GM08714 (cell line): ENCODE measurements around the gene CENPO.

Source experiments
- H3K4me3 ChIP-seq: fragments of 200-500 bp; sonication (Bioruptor generic); 2 replicates; pipeline ENCODE4 v1.5.1; 2014; ENCODE audit warnings: mild to moderate bottlenecking, low read length, inconsistent platforms
- ZNF274 ChIP-seq: IDR thresholded peaks from 2 replicates; pipeline ENCODE4 v1.6.1; 2012; ENCODE audit warnings: mild to moderate bottlenecking, low read depth, low read length

The CENPO gene

DNA sequence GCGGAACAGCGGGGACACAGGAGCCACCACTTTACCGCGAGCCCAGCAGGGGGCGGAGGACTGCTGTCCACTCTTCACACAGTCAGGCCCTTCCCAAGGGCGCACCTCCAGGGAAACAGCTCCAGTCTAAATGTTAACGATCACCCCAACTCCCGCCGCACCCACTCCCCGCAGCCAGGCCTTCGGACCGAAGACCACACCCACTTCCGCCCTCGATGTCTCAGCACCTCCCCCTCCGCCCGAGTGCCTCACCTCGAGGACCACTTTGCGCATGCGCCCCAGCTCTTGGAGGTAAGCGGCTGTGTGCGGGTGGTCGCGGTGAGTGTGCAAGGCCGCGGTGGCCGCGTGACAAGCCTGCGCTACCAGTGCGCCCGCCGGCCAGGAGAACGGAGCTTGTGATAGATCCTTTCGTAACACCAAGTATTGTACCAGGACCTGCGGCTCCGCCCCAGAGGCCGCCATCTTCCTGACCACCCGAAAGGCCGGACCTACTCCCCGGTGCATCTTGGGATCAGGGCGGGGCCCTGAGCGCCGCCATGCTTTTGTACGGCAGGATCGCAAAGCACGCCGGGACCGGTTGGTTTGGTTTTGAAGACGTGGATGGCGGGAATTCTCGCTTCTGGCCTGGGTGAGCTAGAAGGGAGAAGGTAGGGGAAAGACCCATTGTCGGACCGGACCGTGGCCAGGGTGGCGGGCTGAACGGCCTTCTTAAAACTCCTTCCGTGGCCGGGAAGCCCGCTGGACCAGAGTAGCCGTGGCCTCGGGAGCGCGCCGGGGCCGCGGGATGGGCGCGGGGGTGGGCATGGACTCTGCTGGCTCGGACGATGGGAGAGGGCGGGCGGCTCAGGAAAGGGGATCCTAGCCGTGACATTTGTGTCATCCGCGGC lies at the start of gene CENPO, which contains the start of gene PTRHD1:
CENPO (plus strand) TSS at position 552 of the 887 bp plus-strand sequence. CDS start 495 bp downstream, outside the sequence.
PTRHD1 (minus strand) TSS at position 518 of the 887 bp plus-strand sequence; CDS start at position 504, 14 bp downstream.
- peak within 1 kb of the TSS; percentile 90 for H3K4me3 ChIP-seq
- TF ChIP-seq ZNF274: no peak

GRCh38 chr2:24743924-24744323 lies 49.3 kb upstream of the CENPO start:
- no peak for TF ChIP-seq ZNF274
- no peak overlapping the region for H3K4me3 ChIP-seq

DNA sequence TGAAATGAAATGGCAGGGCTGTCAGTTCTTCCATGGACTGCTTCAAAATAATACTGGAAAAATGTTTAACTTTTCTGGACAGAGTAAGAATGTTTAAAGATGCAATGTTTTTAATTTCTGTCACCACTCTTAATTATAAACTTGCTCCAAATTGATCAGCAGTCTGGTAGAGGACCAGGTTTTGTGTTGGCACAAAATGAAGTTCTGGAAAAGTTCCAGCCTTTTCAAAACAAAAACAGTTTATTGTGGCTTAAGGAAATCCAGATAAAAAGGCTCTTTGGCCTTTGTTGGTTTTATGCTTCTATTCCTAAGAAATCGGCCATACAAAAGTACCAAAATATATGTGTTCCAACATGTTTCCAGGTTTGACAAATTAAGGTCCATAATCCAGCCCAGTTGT lies 48.9 kb upstream of the CENPO start:
- TF ChIP-seq ZNF274: no peak
- H3K4me3 ChIP-seq: no peak overlapping the region

- no peak overlapping the region for H3K4me3 ChIP-seq
- TF ChIP-seq ZNF274: no peak
Measured at GRCh38 chr2:24745825-24746224, 47.4 kb upstream of the CENPO start.

DNA sequence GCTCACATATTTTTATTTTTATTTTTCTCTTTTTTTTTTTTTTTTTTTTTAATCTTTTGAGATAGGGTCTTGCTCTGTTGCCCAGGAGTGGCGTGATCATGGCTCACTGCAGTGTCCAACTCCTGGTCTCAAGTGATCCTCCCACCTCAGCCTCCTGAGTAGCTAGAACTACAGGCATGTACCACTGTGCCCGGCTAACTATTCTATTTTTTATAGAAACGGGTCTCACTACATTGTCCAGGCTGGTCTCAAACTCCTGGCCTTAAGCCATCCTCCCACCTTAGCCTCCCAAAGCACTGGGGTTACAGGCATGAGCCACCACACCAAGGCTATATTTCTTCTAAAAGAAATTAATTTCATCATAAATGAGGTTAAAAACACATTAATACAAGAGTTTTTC lies 45.9 kb upstream of the CENPO start:
- H3K4me3 ChIP-seq: no peak overlapping the region
- no peak for TF ChIP-seq ZNF274

DNA sequence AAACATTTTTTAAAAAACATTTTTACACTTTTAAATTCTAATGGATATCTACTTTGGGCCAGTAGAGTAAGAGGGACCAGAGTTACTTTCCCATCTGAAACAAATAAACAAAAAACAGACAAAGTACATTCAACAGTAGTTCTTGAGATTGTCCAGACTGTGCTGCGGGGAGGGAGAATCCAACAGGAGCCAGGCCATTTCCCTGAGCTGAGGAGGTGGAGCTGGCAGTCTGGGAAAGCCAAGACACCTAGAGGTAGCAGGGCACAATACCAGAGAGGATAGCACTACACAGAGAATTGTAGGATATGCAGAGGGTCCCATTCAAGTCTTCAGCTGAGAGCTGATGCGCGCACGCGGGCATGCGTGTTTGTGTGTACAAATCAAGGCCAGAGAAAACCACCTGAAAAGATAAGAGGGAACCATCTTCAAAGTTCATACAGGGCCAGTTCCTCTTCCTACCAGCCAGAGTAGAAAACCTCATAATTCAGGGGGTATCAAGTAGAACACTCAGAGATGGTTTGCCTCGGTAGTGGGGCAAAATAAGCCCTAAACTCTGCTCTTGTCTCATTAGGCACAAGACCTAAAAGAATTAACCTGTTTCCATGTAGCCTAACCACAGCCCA lies 44.0 kb upstream of the CENPO start:
- no peak overlapping the region for H3K4me3 ChIP-seq
- no peak for TF ChIP-seq ZNF274

DNA sequence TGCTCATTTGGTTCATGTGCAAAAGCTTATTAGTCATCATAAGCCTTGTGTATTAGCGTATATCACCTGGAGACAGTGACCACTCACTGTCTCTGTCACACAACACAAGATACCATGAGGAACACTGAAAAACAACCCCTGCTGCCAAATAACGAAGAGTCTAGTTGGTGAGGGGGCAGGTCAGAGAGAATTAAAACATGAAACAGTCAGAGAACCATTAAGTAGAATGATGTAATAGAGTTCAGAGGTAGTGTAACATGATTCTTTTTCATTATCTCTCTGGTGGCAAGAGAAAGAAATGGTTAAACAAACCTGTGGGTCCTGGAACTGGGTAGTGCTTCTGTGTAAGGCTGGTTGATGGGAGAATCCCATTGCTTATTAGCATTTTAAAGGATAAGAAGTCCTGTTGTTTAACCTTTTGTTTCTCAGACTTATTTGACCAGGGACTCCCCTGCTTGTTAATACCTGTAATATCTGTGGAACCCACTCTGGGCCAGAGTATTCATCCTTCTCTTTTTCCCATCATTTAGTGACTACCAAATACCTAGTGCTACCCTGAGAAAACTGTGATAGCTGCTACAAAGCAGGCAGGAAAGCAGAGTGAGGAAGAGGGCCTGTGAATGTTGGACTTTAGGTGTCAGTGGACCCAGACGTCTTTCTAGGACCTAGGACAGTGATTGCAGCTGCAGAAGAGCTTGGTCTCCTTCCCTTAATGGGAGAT lies 38.1 kb upstream of the CENPO start:
- H3K4me3 ChIP-seq: no peak overlapping the region
- no peak for TF ChIP-seq ZNF274

GRCh38 chr2:24756789-24757188 lies 36.4 kb upstream of the CENPO start:
- no peak for TF ChIP-seq ZNF274
- H3K4me3 ChIP-seq: no peak overlapping the region

DNA sequence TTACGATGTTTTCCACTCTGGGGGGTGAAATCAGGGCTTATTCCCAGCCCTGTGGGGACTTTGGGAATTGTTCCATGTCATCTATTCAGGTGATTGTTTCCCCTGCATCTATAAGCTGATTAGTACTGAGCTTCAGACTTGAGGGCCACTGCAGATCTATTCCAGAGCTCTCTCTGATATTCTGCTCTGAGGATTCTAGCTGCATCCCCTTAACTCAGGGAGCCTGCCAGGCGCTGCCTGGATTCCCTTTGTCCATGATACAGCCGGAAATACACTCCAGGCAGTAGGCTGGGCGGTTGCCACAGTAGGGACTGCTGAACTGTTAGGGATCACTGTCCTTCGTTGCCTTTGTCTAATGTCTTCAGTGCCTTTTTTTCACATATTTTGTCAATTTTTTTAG lies 31.4 kb upstream of the CENPO start:
- TF ChIP-seq ZNF274: no peak
- H3K4me3 ChIP-seq: no peak overlapping the region

- no peak overlapping the region for H3K4me3 ChIP-seq
- no peak for TF ChIP-seq ZNF274
Measured at GRCh38 chr2:24762518-24762917, 30.7 kb upstream of the CENPO start.

GRCh38 chr2:24763843-24764242 lies 29.4 kb upstream of the CENPO start:
- TF ChIP-seq ZNF274: no peak
- no peak overlapping the region for H3K4me3 ChIP-seq

- no peak overlapping the region for H3K4me3 ChIP-seq
- TF ChIP-seq ZNF274: no peak
Measured at GRCh38 chr2:24766609-24767008, 26.6 kb upstream of the CENPO start.

DNA sequence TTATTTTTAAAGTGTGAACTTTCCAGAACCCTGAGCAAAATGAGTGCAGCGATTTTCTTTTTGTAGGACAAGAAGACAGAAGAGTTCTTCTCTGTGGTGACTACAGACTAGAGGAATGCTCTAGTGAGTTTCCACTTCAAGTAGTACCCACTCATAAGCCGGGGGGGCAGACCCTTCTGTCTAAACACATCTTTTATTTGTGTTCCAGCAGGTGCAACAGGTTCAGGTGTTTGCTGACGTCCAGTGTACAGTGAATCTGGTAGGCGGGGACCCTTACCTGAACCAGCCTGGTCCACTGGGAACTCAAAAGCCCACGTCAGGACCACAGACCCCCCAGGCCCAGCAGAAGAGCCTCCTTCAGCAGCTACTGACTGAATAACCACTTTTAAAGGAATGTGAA lies 25.2 kb upstream of the CENPO start:
- TF ChIP-seq ZNF274: no peak

DNA sequence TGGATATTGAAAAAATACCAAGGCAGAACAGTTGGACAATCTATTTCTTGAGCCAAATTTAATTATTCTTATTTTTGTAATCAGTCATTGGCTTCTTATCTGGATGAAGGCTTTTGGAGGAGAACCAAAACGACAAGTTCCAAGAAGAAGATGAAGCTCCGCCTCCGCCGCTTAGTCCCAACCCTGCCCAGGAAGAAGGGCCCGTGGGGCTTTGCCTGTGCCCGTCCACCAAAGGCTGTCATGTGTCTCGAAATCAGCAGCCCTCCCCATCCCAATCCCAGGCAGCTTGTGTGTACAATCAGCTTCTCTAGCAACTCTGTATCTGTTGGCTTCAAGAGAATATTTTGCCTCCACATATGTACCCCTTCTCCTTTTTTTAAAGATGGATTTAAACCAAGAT lies 24.6 kb upstream of the CENPO start:
- no peak for TF ChIP-seq ZNF274
- H3K4me3 ChIP-seq: no peak overlapping the region

More for the DNA sequence above, 25.2 kb upstream of the CENPO start:
- no peak overlapping the region for H3K4me3 ChIP-seq
